GM10248 (cell line): Measurements from ENCODE around the gene PTGIR.
"Not testable (repeated sequence)": the region's sequence is repeated elsewhere in the genome, so short reads cannot be mapped to it uniquely, and the experiment has no call there.

ENCODE experiments used
- CTCF ChIA-PET: fragments of 300-600 bp; sonication (Branson Sonifier 250); formaldehyde crosslinking; extraction: SDS; loops from one replicate; lab custom pipeline; 2021; ENCODE audit warnings: antibody characterized with exemption; lab: Yijun Ruan, JAX
- POLR2A ChIA-PET: fragments of 350-650 bp; sonication (Branson Sonifier 250); formaldehyde crosslinking; extraction: SDS; loops from one replicate; lab custom pipeline; 2020; ENCODE audit warnings: antibody characterized with exemption; lab: Yijun Ruan, JAX
- DNase-seq: peaks from one replicate; pipeline ENCODE4 v3.0.0; 2012; ENCODE audit errors: extremely low spot score
- CTCF ChIP-seq: IDR thresholded peaks from 2 replicates; pipeline ENCODE4 v1.5.1; 2012; ENCODE audit warnings: mild to moderate bottlenecking, low read depth; ENCODE audit errors: extremely low read depth, missing control alignments, control extremely low read depth

Gene PTGIR

DNA sequence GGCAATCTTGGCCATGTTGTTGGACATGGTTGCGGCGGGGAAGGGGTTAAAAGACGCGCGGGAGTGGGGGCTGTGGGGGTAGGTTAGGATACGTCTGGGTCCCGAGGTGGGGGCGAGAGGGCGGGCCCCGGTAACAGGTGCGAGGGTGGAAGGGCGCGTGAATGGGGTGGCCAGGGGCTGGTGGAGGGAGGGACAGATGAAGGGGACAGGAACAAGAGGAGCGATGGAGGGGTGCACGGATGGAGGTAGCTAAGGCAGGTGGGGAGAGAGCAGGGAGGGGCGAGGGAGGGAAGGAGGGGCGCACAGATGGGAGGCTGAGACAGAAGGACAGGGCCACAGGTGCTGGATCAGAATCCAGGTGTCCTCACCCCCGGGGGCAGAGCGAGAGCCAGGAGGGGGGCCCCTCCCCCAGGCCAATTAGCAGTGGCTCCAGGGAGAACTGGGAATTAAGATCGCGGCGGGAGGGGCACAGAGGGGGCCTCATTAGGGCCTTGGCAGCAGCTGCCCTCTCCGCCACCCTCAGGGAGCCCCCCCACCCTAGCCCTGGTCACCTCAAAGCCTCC is 9.8 kb upstream of the PTGIR start:
- DNase-seq, result no peak
- ChIA-PET CTCF (interaction anchor here (1.2 to 5.0 kb wide), 4 partner anchors 9 to 21 kb away, joined by 4 to 36 read pairs (median 27); no protein-coding TSS in a partner anchor), POLR2A (interaction anchor here (0.6 kb wide), 1 partner anchor 198 kb away, joined by 3 read pairs; no protein-coding TSS in a partner anchor)
- TF ChIP-seq CTCF, result no peak

GRCh38 chr19:46634045-46634655 is 9.3 kb upstream of the PTGIR start:
- DNase-seq, result peak; percentile 95
- CTCF ChIA-PET, result interaction anchor here (0.9 to 5.0 kb wide), 6 partner anchors 8 to 206 kb away, joined by 3 to 36 read pairs (median 18); partner anchors contain the start of gene DACT3
- no peak for TF ChIP-seq CTCF
- POLR2A ChIA-PET, result interaction anchor here (0.6 kb wide), 1 partner anchor 198 kb away, joined by 3 read pairs; no protein-coding TSS in a partner anchor

DNA sequence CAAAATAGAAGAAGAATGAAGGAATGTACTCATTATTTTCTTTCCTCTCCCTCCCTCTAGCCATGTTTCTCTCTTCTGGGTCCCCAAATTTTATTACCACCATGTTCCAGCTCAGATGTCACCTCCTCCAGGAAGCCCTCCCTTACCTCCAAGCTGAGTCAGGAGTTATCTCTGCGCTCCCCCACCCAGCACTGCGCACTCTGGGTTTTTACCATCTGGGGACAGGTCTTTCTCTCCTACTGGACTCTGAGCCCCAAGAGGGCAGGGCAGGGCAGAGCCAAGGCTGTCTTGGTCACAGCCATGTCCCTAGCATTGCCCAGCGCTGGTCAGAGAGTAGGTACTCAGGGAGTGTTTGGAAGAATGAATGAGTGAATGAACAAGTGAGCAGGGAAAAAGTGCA is 8.2 kb upstream of the PTGIR start:
- CTCF ChIA-PET, result interaction anchor here (0.9 to 5.0 kb wide), 6 partner anchors 11 to 207 kb away, joined by 3 to 36 read pairs (median 18); partner anchors contain the start of gene DACT3
- POLR2A ChIA-PET, result no interaction called here

DNA sequence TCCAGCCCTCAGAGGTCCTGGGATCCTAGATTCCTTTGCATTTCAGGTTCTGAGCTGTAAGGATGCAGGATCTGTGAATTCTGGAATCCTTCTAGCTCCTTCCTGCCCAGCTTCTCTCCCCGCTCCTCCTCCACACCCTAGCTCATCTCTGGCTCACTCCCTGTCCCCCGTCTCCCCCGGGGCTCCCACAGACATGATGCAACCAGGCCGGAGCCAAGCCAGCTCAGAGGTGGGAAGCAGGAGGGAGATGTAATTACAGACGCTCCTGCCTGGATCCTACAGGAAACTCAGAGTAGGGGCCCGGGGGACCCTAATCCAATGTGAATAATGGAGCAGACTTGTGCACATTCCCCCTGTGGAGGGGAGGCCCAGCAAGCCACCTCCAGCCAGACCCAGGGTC is 6.6 kb upstream of the PTGIR start:
- ChIA-PET POLR2A (interaction anchor here (0.5 kb wide), 1 partner anchor 1367 kb away, joined by 3 read pairs; no protein-coding TSS in a partner anchor), CTCF (interaction anchor here (1.2 to 5.0 kb wide), 5 partner anchors 10 to 30 kb away, joined by 3 to 36 read pairs (median 19); partner anchors contain the start of gene DACT3)
- TF ChIP-seq CTCF, result no peak
- DNase-seq, result no peak

More for the DNA sequence above, 8.2 kb upstream of the PTGIR start:
- TF ChIP-seq CTCF, result no peak
- DNase-seq, result no peak

- ChIA-PET POLR2A (no interaction called here), CTCF (interaction anchor here (1.3 to 5.0 kb wide), 5 partner anchors 9 to 31 kb away, joined by 3 to 36 read pairs (median 19); partner anchors contain the start of gene DACT3)
- no peak for DNase-seq
- TF ChIP-seq CTCF, result no peak
Measured at GRCh38 chr19:46630586-46631205, 5.8 kb upstream of the PTGIR start.

GRCh38 chr19:46629546-46630025 is 4.7 kb upstream of the PTGIR start:
- ChIA-PET POLR2A (interaction anchor here (0.8 kb wide), 1 partner anchor 20 kb away, joined by 3 read pairs; no protein-coding TSS in a partner anchor), CTCF (interaction anchor here (1.1 to 9.9 kb wide), 7 partner anchors 11 to 124 kb away, joined by 3 to 76 read pairs (median 15); partner anchors contain the start of gene DACT3)
- DNase-seq, result no peak
- TF ChIP-seq CTCF, result no peak

- POLR2A ChIA-PET, result interaction anchor here (0.8 kb wide), 1 partner anchor 19 kb away, joined by 3 read pairs; no protein-coding TSS in a partner anchor
Measured at GRCh38 chr19:46628970-46629369, 4.1 kb upstream of the PTGIR start.

More at GRCh38 chr19:46628970-46629369, 4.1 kb upstream of the PTGIR start:
- not testable (repeated sequence) for DNase-seq
- CTCF ChIA-PET, result interaction anchor here (1.1 to 9.9 kb wide), 6 partner anchors 11 to 125 kb away, joined by 3 to 76 read pairs (median 10); partner anchors contain the start of gene DACT3
